ENCODE results near the gene CALN1.
A peak's percentile ranks its signal among the peaks of the same experiment; 100 is the strongest.

The CALN1 gene

GRCh38 chr7:72170475-72170874 is 241.7 kb downstream of the CALN1 start:
- no peak for DNase-seq

- DNase-seq, result no peak
Measured at GRCh38 chr7:72163271-72163670, 248.9 kb downstream of the CALN1 start.

GRCh38 chr7:72161534-72161933 is 250.6 kb downstream of the CALN1 start:
- DNase-seq, result no peak

DNA sequence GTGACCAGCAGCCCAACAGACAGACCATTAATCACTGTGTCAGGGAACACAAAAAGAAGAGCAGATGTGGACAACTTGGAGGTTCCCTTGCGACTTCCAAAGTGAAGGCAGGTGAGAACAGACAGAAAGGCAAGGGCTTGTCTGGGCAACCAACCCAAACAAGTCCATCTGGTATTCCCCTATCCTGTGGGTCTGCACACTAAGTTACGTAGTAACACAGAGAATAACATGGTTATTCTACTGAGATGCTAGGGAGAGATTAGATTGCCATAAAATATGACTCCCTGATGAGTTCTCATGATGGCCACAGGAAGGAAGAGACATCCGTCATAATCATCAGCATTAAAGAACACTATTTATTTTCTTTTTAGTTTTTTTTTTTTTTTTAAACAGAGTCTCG is 252.2 kb downstream of the CALN1 start:
- no peak for DNase-seq

DNA sequence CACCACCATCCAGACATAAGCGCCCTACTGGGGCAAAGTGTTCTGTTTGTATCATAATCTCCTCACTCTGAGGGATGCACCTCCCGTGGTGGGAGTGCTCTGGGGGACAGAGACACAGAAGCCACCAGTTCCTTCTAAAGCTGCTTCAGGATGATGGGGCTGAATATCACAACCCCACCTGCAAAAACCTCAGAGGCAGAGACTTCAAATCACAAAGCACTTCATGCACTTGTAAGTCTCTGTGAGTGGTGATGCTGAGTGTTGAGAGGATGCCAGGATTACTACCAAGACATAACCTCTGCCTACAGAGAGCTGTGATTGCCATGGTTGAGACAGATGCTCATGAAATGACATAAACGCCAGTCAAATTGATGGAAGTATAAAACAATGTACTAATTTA is 255.5 kb downstream of the CALN1 start:
- DNase-seq, result no peak

- DNase-seq, result no peak
Measured at GRCh38 chr7:72153132-72153512, 259.0 kb downstream of the CALN1 start.

DNA sequence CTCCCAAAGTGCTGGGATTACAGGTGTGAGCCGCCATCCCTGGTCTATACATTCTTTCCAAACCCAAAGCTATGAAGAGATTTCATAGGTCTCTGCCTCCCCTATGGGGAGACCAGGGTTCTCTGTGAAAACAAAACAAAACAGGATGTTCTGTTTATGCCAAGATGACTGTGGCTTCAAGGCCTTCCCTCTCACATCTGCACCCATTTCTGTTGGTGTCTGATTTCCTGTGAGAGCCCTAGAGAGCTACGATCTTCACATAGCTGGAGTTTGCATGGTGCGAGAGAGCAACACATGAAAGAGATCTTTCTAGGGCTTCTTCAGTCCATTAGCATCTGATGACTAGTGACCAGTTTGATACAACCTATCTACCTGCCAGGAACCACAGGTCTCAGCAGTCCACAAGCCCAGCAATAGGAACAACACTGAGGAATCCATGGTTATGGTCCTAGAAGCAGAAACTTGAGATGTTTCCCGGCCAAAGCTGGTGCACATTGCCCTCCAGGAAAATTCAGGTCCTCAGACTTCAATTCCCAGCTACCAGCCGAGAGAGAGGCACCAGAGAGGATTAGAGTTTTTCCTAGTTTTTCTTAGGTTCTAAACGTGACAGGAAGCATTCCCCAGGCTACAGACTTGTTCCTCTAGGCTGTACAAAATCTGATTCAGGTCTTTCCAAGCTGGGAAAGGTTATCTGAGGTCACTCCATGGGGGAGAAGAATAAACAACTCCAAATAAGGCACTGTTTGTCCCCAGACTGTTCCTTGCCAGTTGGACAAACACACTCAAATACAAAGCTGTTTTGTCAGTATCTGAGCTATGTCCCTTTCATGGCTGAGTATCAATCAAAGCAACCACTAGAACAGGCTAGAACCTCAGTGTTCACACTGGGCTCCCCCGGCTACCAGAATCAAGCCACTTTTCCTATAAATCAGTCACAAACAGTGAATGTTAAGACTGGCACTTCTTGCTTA is 259.7 kb downstream of the CALN1 start:
- DNase-seq, result no peak

DNA sequence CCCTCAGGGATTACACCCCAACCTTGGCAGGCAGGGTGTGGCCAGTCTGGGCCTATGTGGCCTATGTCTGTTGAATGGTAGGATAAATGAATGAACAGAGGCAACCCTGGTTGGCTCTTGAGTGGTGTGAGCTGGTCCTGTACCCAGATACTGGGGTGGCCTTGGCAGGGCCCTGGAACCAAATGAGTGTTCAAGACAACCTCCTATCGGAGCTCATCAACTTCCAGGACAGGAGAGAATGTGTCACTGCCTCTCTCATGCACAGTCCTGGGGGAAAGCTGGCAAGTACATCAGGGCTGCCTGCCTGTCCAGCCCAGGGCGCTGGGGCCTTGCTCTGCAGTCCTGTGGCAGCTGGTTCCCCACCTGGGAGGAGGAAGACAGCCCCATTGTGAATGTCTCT is 271.6 kb downstream of the CALN1 start:
- no peak for DNase-seq

- no peak for DNase-seq
Measured at GRCh38 chr7:72127136-72127535, 285.0 kb downstream of the CALN1 start.

DNA sequence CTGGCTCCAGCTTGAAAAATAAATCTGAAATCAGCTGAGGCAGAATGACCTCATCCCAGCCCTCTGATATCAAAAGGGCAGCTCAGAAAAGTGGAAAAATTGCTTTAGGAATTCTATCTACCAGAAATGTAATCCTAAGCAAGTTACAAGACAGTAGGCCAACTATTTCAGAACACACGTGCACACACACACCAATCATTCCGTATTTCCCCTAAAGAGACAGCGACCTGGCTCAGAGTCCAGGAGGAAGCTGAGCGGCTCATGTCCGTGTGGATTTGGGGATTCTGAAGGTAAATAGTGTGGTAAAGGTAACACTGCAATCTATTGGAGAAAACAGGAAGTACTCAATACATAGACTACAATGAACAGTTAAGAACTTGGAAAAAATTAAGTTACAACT is 288.2 kb downstream of the CALN1 start:
- DNase-seq, result no peak

DNA sequence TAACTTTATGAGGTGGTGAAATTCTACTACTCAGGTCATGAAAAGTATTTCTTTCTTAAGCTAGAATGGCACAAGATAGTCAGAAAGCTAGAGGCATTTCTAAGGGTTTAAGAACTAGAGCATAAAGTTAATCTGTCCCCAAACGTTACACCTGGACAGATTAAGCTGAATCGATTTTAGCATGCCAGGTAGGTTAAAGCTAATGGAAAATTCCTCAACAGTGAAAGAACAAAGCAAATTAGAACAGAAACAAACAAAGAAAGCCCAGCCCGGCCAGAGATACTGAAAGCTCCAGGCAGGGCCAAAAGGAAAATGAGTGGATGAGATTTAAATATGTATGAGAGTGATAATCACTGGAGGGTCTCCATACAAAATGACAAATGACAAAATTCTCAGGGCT is 293.8 kb downstream of the CALN1 start:
- no peak for DNase-seq

DNA sequence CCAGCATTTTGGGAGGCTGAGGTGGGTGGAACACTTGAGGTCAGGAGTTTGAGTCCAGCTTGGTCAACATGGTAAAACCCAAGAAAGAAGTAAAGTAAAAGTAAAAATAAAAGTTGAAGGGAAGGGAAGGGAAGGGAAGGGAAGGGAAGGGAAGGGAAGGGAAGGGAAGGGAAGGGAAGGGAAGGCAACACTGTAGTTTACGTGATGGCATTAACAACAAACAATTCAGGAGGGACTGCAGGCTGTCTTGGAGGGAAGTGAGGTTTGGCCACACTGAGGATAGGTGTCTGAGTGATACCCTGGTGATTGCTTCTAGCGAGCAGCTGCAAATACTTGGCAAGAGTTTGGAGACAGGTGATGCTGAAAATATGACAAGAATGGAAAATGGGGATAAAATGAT is 298.0 kb downstream of the CALN1 start:
- DNase-seq, result no peak

- no peak for DNase-seq
Measured at GRCh38 chr7:72112992-72113391, 299.1 kb downstream of the CALN1 start.

DNA sequence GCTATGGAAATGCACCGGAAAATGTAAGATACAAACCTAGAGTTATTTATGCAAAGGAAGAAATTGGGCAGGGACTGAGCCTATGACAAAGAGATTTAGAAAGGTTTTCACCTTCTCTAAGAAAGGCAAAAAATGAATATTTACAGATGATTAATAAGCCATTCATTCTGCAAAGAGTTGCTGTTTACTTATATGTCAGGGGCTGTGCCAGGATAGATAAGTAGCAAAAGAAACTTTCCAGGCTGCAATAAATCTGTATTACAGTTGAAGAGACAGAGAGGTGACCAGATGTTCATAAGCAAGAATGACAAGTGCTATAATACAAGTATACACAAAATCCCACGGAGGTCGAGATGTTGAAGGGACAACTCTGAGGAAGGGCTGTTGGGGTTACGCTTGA is 299.6 kb downstream of the CALN1 start:
- no peak for DNase-seq

GRCh38 chr7:72111086-72111485 is 301.1 kb downstream of the CALN1 start:
- no peak for DNase-seq

DNA sequence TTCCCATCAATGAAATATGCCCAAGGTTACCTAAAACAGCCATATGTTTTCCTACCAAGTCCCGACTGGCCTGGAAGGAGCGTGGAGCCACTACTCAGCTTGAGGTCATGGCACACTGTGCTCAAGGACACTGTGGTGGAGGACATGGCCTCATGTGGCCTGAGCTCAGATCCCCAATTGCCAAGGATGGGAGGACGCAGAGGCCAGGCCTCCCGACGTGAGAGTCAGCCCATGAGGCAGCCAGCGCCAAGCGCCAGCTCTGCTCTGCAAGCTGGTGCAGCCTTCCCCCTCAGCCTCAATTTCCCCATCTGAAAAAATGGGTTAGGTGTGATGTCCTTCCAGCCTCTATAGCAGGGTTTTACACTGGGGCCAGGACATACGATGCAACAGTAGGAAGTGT is 302.6 kb downstream of the CALN1 start:
- no peak for DNase-seq

GRCh38 chr7:72106405-72106804 is 305.7 kb downstream of the CALN1 start:
- no peak for DNase-seq

- DNase-seq, result no peak
Measured at GRCh38 chr7:72101444-72101843, 310.7 kb downstream of the CALN1 start.

DNA sequence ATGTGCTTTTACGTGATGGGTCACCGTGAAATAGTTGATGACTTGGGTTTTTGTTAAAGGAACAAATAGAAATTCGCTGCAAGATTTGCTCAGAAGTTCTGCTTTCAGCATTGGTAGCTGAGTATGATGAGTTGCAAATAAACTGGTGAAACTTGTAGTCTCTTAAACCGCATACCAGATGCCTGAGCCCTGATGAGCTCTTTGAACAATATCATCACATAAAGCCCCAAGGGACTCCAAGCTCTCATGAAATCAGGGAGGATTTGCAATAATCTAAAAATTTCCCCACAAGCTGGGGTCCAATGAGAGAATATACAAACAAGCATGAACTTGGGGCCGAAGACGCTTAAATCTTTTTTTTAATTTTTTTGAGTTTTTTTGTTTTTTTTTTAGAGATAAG is 312.4 kb downstream of the CALN1 start:
- DNase-seq, result no peak

- DNase-seq, result peak; percentile 79
Measured at GRCh38 chr7:72098807-72099580, 313.1 kb downstream of the CALN1 start.

GRCh38 chr7:72097226-72097625 is 314.9 kb downstream of the CALN1 start:
- no peak for DNase-seq

DNA sequence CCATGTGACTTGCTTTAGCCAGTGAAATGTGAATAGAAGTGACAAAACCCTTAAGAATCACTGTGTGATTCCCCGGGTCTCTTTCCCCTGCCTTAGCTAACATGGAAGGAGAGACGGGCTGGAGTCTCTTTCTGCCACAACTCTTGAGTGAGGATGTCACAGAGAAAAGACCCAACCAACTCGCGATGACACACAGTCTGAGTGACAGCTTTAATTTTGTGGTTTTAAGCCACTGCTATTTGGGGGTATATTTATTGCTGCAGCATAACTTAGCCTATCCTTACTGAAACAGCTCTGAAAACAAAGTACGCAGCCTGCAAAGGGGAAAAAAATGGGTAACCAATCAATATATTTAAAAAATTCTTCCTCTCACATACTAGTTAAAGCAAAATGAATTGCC is 319.4 kb downstream of the CALN1 start:
- no peak for DNase-seq

DNA sequence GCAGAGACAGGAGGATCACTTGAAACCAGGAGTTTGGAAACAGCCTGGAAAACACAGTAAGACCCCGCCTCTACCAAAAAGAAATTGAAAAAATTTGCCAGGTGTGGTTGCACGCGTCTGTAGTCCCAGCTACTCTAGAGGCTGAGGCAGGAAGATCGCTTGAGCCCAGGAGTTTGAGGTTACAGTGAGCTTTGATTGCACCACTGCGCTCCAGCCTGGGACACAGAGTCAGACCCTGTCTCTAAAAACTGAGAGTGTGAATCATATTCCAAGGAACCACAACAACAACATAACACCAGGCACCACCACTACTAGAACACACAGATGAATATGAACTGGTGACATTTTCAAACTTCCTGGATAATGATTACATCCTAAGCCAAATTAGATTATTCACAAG is 324.2 kb downstream of the CALN1 start:
- DNase-seq, result no peak

GRCh38 chr7:72080865-72081510 is 331.1 kb downstream of the CALN1 start:
- no peak for DNase-seq
